Neural progenitor cell (in vitro differentiated cells): ENCODE results near the gene S100G.

Experiments used
- CTCF ChIP-seq: fragments of 200-600 bp; sonication (generic); IDR thresholded peaks from 2 replicates; pipeline ENCODE4 v1.5.1; 2017; ENCODE audit warnings: antibody characterized with exemption, mild to moderate bottlenecking
- EZH2 ChIP-seq: fragments of 200-600 bp; sonication (generic); IDR thresholded peaks from 2 replicates; pipeline ENCODE4 v1.6.1; 2017; ENCODE audit warnings: antibody characterized with exemption, mild to moderate bottlenecking, moderate library complexity

DNA sequence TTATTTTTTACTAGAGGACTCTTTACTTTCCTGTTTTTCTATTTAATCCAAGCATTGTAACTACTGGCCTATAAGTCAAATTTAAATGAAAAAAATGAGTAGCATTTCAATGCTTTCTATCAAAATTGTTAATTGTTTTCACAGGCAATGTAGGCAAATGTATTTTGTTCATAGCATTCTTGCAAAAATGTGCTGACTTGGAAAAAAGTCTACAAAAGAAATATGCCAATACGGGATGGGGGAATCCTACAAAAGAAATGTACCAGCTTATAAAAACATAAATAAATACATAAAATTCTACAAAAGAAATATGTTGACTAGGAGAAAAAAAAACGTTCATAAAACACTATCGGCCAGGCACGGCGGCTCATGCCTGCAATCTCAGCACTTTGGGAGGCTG, 14.9 kb upstream of the S100G start:
- TF ChIP-seq CTCF = no peak
- no peak for TF ChIP-seq EZH2
